Activated T-helper 1 cell treated with anti-CD3 and anti-CD28 coated beads, Interleukin-12 subunit alpha, Interleukin-12 subunit beta, Interleukin-2, Interleukin-4 antibody, amounts not matched to agents 30 ng/mL and 10 ng/mL and 1 ng/mL, durations not matched to agents 14 hours and 24 hours and 36 hours (primary cell): ENCODE measurements around the gene ARX. TPM values are rescaled to one million over a fixed set of nuclear protein-coding genes. Genes with fewer than 3 reads are reported as not detected.

Experiments used
- DNase-seq: peaks from one replicate; pipeline ENCODE4 v3.0.0; 2021; ENCODE audit warnings: low spot score
- H3K27ac Mint-ChIP-seq: one replicate; pipeline ENCODE4 v1.8.0; 2021; ENCODE audit warnings: mild to moderate bottlenecking, mixed read lengths
- H3K27me3 Mint-ChIP-seq: one replicate; pipeline ENCODE4 v1.8.0; 2022; ENCODE audit warnings: mild to moderate bottlenecking, moderate library complexity, mixed read lengths; ENCODE audit not compliant: insufficient read depth
- H3K36me3 Mint-ChIP-seq: one replicate; pipeline ENCODE4 v1.8.0; 2021; ENCODE audit warnings: low read depth, mixed read lengths
- H3K4me1 Mint-ChIP-seq: one replicate; pipeline ENCODE4 v1.8.0; 2021; ENCODE audit warnings: low read depth, mixed read lengths
- H3K4me3 Mint-ChIP-seq: one replicate; pipeline ENCODE4 v1.8.0; 2021; ENCODE audit warnings: mild to moderate bottlenecking, moderate library complexity, mixed read lengths
- H3K9me3 Mint-ChIP-seq: one replicate; pipeline ENCODE4 v1.8.0; 2021; ENCODE audit warnings: mixed read lengths
- intact Hi-C: fragments of 100-400 bp; cut with micrococcal nuclease; formaldehyde crosslinking; loops from one replicate; pipeline ENCODE4 v1.15.1; 2024
- total RNA-seq: library from RNA; stranded (reverse); gene quantifications from 2 replicates; pipeline ENCODE4 v1.2.3, GENCODE V29; 2022

The ARX gene
- total RNA-seq: not detected in 2 replicates

DNA sequence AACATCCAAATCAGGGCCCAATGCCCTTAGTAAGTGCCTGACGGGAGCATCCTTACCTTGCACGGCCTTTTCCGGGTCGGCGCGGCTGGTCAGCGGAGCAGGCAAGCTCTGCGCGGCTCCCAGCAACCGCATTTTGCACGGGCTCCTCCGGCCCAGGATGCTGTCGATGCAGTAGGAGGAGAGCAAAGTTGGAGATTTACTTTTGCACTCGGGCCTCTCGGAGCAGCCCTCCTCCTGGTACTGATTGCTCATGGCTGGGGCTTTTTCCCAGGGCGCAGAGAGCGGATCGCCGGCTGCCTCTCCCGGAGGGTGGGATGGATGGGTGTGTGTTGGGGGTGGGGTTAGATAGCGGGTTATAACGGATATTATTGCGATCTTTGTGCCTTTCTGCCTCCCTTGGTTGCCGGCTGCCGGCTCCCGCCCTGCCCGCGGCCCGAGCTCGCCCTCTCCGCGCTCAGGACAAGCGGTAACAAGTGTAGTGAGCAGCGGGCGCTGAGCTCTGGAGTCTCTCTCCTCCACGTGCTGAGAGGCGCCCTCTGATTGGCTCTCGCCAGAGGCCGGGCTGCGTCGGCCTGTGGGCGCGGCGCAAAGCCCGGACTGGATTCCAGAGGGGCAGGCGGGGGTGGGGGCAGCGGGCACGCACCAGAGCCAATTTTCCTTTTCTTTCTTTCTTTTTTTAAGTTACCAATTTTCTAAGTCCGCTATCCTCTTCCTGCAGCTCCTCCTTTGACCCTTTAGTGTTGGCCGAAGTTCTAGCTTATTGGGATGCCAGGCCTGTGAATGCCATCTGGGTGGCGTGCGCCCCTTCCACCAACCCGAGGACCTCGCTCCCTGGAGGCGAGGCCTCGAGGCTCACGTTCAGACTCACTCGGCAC is at the start of gene ARX:
TSS of gene ARX (minus strand) at position 480 of the 875 bp plus-strand sequence. CDS start at position 252, 228 bp downstream.
- H3K36me3 Mint-ChIP-seq: no peaks in the 10 kb centered on the region
- peaks cover 7% of the 10 kb centered on the region for H3K4me1 Mint-ChIP-seq
- H3K27ac Mint-ChIP-seq: no peak within 1 kb of the TSS
- intact Hi-C loops: no loop called here
- no peak for DNase-seq
- H3K27me3 Mint-ChIP-seq: peaks cover 59% of the 10 kb centered on the region
- no peak within 1 kb of the TSS for H3K4me3 Mint-ChIP-seq
- no peaks in the 10 kb centered on the region for H3K9me3 Mint-ChIP-seq

DNA sequence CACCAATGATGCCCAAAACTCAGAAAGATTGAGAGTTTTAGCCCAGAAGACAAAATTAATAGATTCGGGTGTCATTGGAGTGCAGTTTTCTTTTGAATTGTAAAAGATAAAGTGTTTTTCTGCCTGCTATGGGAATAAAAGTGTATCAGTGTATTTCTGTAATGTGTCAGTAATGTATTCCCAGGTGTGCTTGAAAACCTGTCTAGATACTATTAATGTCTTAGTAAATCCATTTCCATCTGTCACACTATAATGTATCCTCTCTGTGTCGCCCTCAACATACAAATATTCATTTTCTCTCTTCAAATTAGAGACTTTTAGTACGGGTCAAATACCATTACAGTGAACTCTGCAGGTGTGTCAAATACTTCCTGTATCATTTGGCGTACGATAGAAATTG is 43.5 kb upstream of the ARX start:
- H3K36me3 Mint-ChIP-seq: no peaks in the 10 kb centered on the region
- intact Hi-C loops: no loop called here
- no peaks in the 10 kb centered on the region for H3K4me1 Mint-ChIP-seq
- H3K4me3 Mint-ChIP-seq: no peak overlapping the region
- no peak overlapping the region for H3K27ac Mint-ChIP-seq
- H3K27me3 Mint-ChIP-seq: peaks cover 2% of the 10 kb centered on the region
- H3K9me3 Mint-ChIP-seq: no peaks in the 10 kb centered on the region
- DNase-seq: no peak

DNA sequence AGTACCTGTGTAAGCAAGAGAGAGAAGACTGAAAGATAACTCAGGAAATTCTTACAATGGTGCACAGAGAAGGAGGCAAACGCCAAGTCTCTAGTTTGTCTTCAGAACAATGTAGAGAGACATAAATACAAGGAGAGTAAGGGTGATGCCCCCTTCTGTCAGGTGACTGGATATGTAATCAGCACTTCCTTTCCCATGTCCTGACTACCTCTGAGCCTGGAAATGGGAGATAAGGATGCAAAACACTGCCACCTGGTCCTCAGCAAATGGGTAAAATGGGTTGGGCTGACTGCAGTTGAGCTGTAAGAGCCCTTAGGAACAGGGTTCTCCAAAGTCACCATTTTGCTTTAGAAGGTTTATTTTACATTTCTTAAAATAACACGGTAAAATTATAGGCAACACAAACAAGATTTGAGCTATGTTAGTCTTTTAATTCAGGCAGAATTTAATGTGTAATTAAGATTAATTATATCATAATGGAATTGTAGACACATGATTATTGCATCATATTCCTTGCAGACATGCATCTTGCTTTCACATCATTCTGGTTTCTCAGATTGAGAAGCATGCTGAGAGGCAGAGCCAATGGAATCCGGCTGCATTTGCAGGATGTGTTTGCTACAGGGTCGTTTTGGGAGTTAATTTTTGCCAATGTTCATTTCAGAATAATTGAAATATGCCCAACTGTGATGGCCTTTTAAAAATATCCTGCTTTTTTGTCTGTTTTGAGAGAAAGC is 37.2 kb upstream of the ARX start:
- H3K9me3 Mint-ChIP-seq: no peaks in the 10 kb centered on the region
- no peak overlapping the region for H3K27ac Mint-ChIP-seq
- H3K4me1 Mint-ChIP-seq: peaks cover 6% of the 10 kb centered on the region
- H3K4me3 Mint-ChIP-seq: no peak overlapping the region
- H3K36me3 Mint-ChIP-seq: no peaks in the 10 kb centered on the region
- DNase-seq: no peak
- intact Hi-C loops: no loop called here
- H3K27me3 Mint-ChIP-seq: peaks cover 2% of the 10 kb centered on the region

DNA sequence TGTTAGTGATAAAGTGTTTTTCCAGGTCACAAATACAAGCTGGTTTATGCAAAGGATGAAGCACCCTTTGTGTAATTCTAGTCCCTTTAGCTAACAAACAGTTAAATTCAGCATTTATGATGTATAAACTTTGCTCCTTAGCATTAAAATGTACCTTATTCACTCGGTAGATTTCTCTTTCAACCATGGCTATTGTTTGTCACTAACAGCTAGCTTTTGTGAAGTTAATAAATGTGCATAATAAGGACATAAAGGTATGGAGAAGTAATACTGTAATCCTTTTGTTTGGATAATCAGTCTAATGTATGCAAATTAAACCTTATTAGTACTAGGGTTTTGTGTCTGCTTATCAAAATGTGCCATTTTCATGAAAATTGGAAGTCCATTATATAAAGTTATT is 34.2 kb upstream of the ARX start:
- H3K27ac Mint-ChIP-seq: no peak overlapping the region
- DNase-seq: no peak
- peaks cover 3% of the 10 kb centered on the region for H3K27me3 Mint-ChIP-seq
- peaks cover 6% of the 10 kb centered on the region for H3K4me1 Mint-ChIP-seq
- no peaks in the 10 kb centered on the region for H3K36me3 Mint-ChIP-seq
- no peak overlapping the region for H3K4me3 Mint-ChIP-seq
- H3K9me3 Mint-ChIP-seq: no peaks in the 10 kb centered on the region
- intact Hi-C loops: no loop called here

DNA sequence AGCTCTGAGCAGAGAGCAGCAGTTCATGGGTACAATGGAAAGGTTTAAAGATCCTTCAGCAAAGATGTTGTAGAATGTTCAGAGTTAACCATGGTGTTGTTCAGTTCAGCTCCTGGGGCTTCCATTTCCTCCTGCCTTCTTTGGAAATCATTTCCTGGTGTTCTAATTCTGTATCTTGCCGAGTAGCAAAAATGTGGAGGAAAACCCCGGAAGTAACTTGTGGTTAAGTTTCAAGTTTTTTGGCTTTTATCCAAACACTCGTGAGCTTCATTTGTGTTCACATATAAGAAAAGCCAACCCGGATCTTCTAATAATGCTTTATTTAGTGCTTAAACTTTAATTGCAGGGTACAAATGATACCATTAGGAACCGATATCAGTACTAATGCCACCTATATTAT is 33.6 kb upstream of the ARX start:
- peaks cover 6% of the 10 kb centered on the region for H3K4me1 Mint-ChIP-seq
- peaks cover 2% of the 10 kb centered on the region for H3K27me3 Mint-ChIP-seq
- no peak overlapping the region for H3K4me3 Mint-ChIP-seq
- H3K9me3 Mint-ChIP-seq: no peaks in the 10 kb centered on the region
- DNase-seq: no peak
- no peaks in the 10 kb centered on the region for H3K36me3 Mint-ChIP-seq
- no peak overlapping the region for H3K27ac Mint-ChIP-seq
- intact Hi-C loops: no loop called here

DNA sequence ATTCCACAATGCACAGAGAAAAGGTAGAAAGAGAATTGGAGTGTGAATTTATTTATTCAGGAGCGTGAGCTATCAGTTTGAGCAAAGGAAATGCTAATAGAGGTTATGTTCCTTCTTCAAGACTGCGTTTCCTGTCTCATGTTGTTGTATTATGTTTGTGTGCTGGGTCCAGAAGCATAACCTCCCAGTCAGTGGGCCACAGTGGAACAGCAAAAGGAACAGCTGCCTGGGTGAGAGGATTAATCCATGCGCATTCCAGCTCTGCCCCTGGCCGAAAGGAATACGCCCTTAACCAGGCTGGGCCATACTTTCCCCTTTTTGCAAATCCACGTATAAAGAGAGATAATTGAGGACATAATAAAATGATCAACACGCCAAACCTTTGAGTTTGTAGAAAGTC is 32.4 kb upstream of the ARX start:
- DNase-seq: no peak
- Mint-ChIP-seq H3K36me3 (no peaks in the 10 kb centered on the region), H3K27me3 (peaks cover 2% of the 10 kb centered on the region), H3K4me1 (peaks cover 6% of the 10 kb centered on the region), H3K4me3 (no peak overlapping the region), H3K9me3 (no peaks in the 10 kb centered on the region), H3K27ac (no peak overlapping the region)
- intact Hi-C loops: no loop called here

DNA sequence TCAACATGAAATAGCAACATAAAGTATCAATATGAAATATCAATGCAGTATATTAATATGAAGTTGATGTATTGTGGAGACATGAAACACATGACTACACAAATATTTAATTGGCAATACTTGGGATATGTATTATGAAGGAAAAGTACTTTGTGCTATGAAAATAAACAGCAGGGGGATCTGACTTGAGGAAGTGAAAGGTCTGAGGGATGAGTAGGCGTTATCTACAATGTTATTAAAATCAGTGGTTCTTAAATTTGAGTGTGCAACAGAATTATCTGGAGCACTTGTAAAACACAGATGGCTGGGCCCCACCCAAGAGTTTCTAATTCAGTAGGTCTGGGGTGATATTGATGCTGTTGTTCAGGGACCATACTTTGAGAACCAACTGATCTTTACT is 27.4 kb upstream of the ARX start:
- H3K27me3 Mint-ChIP-seq: peaks cover 2% of the 10 kb centered on the region
- H3K4me1 Mint-ChIP-seq: no peaks in the 10 kb centered on the region
- H3K36me3 Mint-ChIP-seq: no peaks in the 10 kb centered on the region
- no peaks in the 10 kb centered on the region for H3K9me3 Mint-ChIP-seq
- intact Hi-C loops: no loop called here
- no peak for DNase-seq
- no peak overlapping the region for H3K27ac Mint-ChIP-seq
- H3K4me3 Mint-ChIP-seq: no peak overlapping the region

DNA sequence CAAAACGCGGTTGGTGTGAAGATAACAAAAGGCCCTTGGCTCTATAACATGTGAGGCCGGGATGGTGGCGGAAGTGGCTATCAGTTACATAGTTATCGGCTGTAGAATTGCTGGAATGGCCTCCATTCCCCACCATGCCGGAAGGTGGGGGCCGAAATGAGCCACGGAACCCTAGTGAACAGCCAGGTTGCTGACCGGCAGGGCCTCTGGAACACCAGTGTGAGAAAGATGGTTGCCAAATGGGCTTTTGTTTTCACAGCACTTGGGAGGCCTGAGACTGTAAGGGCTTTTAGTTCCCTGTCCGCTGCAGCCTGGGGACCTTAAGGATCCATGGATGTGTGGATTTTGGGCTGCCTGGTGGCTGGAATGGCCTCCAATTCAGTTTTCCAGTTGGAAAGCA is 23.3 kb upstream of the ARX start:
- Mint-ChIP-seq H3K4me3 (no peak overlapping the region), H3K9me3 (no peaks in the 10 kb centered on the region), H3K27ac (no peak overlapping the region), H3K4me1 (no peaks in the 10 kb centered on the region), H3K27me3 (no peaks in the 10 kb centered on the region), H3K36me3 (no peaks in the 10 kb centered on the region)
- DNase-seq: no peak
- intact Hi-C loops: no loop called here

DNA sequence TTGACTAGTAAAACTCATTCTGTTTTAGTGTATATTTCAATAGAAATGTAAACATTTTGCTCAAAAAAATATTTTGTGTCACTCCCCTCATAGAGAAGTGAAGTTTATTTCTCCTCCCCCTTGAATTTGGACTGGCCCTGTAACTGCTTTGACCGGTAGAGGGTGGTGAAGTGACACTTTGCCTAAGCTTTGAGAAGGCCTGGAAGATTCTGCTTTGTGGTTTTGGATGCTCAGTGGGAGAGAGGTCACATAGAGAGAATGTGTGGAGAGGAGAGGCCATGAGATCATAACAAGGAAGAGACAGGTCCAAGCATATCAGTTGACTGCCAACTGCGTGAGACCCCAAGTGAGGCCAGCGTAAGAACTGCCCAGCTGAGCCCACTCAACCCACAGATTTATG is 19.1 kb upstream of the ARX start:
- H3K36me3 Mint-ChIP-seq: no peaks in the 10 kb centered on the region
- H3K27ac Mint-ChIP-seq: no peak overlapping the region
- H3K4me3 Mint-ChIP-seq: no peak overlapping the region
- no peaks in the 10 kb centered on the region for H3K9me3 Mint-ChIP-seq
- intact Hi-C loops: no loop called here
- no peaks in the 10 kb centered on the region for H3K27me3 Mint-ChIP-seq
- no peaks in the 10 kb centered on the region for H3K4me1 Mint-ChIP-seq
- no peak for DNase-seq

DNA sequence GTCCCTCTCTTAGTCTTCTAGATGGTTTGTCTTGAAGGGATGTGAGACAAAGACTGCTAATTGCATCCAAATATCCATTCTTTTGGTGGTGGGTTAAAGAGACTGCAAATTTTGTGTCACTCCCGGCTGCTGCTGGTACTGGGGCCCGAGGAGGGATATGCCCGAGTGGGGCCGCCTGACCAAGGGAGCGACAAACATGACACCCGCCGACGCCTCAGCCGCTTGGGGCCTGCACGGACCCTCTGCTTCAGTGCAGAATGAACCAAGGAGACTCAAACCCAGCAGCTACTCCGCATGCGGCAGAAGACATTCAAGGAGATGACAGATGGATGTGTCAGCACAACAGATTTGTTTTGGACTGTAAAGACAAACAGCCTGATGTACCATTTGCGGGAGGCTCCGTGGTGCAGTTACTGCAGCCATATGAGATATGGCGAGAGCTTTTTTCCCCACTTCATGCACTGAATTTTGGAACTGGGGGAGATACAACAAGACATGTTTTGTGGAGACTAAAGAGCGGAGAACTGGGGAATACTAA is 13.6 kb upstream of the ARX start:
- Mint-ChIP-seq H3K36me3 (no peaks in the 10 kb centered on the region), H3K4me1 (no peaks in the 10 kb centered on the region), H3K9me3 (no peaks in the 10 kb centered on the region), H3K27ac (no peak overlapping the region), H3K27me3 (peaks cover 27% of the 10 kb centered on the region), H3K4me3 (no peak overlapping the region)
- intact Hi-C loops: no loop called here
- no peak for DNase-seq

DNA sequence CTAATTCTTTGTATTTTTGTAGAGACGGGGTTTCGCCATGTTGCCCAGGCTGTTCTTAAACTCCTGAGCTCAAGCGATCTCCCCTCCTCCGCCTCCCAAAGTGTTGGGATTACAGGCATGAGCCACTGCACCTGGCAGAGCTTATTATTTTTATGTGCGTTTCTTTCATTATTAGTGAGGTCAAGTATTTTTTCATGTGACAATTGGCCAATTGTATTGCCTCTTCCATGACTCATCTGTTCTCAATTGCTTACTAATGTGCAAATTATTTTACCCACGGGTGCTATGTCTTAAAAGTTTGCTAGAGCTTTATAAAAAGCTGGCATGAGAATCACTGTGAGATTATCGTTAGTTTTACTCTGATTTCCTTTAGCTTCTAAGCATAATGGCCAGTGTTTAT is 13.0 kb upstream of the ARX start:
- no peak overlapping the region for H3K4me3 Mint-ChIP-seq
- H3K27me3 Mint-ChIP-seq: peaks cover 33% of the 10 kb centered on the region
- no peak for DNase-seq
- intact Hi-C loops: no loop called here
- H3K36me3 Mint-ChIP-seq: no peaks in the 10 kb centered on the region
- H3K27ac Mint-ChIP-seq: no peak overlapping the region
- H3K4me1 Mint-ChIP-seq: no peaks in the 10 kb centered on the region
- no peaks in the 10 kb centered on the region for H3K9me3 Mint-ChIP-seq

DNA sequence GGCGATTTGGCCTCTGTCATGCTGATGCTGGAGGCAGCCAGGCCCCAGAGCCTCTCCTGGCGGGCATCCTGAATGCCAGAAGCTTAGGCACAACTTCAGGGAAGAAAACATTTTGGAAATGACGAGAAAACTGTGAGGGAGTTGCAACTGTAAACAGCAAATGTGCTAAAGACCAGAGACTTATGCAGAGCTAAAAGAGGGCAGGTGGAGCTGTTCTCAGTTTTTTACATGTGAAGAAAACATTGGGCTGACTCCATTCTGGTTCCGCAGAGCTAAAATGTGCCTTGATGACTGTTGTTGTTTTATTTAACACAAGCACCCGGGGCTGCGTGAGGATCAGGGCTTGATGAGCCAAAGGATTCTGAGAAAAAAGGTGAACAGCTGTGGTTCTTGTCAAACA is 10.8 kb upstream of the ARX start:
- no peak for DNase-seq
- H3K36me3 Mint-ChIP-seq: no peaks in the 10 kb centered on the region
- no peak overlapping the region for H3K27ac Mint-ChIP-seq
- peaks cover 48% of the 10 kb centered on the region for H3K27me3 Mint-ChIP-seq
- peaks cover 8% of the 10 kb centered on the region for H3K4me1 Mint-ChIP-seq
- no peak overlapping the region for H3K4me3 Mint-ChIP-seq
- no peaks in the 10 kb centered on the region for H3K9me3 Mint-ChIP-seq
- intact Hi-C loops: no loop called here

DNA sequence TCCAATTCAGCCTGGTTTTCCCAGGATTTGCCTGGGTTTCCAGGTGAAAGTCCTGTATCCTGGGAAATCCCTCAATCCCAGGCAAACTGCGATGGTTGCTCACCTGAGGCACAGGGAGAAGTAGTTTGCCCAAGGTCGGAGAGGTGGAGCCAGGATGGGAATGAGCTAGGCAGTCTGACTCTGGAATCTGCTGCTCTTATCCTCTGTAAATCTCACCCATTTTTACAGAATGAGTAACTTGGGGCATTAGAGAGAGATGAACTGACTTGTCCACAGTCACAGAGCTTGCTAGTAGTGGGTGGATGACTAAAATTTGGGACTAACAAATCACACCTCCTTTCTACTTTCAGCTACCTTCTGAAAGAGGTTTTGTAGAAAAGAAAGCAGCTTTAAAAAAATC is 9.8 kb upstream of the ARX start:
- peaks cover 55% of the 10 kb centered on the region for H3K27me3 Mint-ChIP-seq
- intact Hi-C loops: no loop called here
- peaks cover 14% of the 10 kb centered on the region for H3K4me1 Mint-ChIP-seq
- no peaks in the 10 kb centered on the region for H3K9me3 Mint-ChIP-seq
- H3K4me3 Mint-ChIP-seq: no peak overlapping the region
- H3K36me3 Mint-ChIP-seq: no peaks in the 10 kb centered on the region
- no peak overlapping the region for H3K27ac Mint-ChIP-seq
- no peak for DNase-seq
